Right cardiac atrium (tissue), 5 donors: Measurements from ENCODE around the gene TECPR2. TPM values are rescaled to one million over a fixed set of nuclear protein-coding genes. Genes with fewer than 3 reads are reported as not detected.

Source experiments
- ATAC-seq, 2 donors: fragments of 200-7000 bp; cut with Tn5 transposase; one replicate each; pipeline versions ENCODE4 v1.8.0 to v1.9.1; 2020; ENCODE audit warnings: moderate library complexity in 2 of 2, mild to moderate bottlenecking in 1 of 2
- DNase-seq, 3 donors: peaks; one replicate each; pipeline ENCODE4 v3.0.0-alpha.2; 2020
- H3K27ac ChIP-seq: one replicate; pipeline ENCODE4 v1.5.1; 2013; ENCODE audit warnings: mild to moderate bottlenecking, low read length, control low read depth, moderate library complexity
- H3K27me3 ChIP-seq: one replicate; pipeline ENCODE4 v1.6.1; 2013; ENCODE audit not compliant: control insufficient read depth, insufficient read depth
- H3K4me1 ChIP-seq: one replicate; pipeline ENCODE4 v1.6.1; 2013; ENCODE audit warnings: low read length; ENCODE audit not compliant: control insufficient read depth, insufficient read depth
- H3K4me3 ChIP-seq: one replicate; pipeline ENCODE4 v1.5.1; 2013; ENCODE audit warnings: low read length, control low read depth
- H3K9me3 ChIP-seq: one replicate; pipeline ENCODE4 v1.6.1; 2013; ENCODE audit warnings: low read length; ENCODE audit not compliant: control insufficient read depth
- WGBS: extraction: QIAGEN DNeasy Blood & Tissue Kit; methylation state at CpG from one replicate; pipeline ENCODE4 v1.1.7; 2013; 5-methylcytosine and 5-hydroxymethylcytosine counted together
- intact Hi-C, 4 donors: fragments of 100-400 bp; cut with DNase I; formaldehyde crosslinking; loops; one replicate each; pipeline versions ENCODE4 v1.11.0 to v1.14.0; 2022 to 2023
- polyA plus RNA-seq: library from polyadenylated mRNA; stranded (reverse); fragments of 200-250 nt; gene quantifications from one replicate; pipeline ENCODE4 v1.2.3, GENCODE V29; 2013
- total RNA-seq, 4 donors: library from RNA; stranded (reverse); fragmentation: NEBNext Ultra II Directional; extraction: Animal tissue kit (Norgen Biotek cat#: 25700); gene quantifications; one replicate each; pipeline ENCODE4 v1.2.1, GENCODE V29; 2021
- donor health status: healthy with polysubstance abuse.
- donor health status: DM: no; HTN: yes; CAD: no.
- donor health status: DM: no; HTN: no; CAD: no.
- donor health status: DM: no; HTN: yes; CAD: no; lungs with severe emphysema.
- donor health status: DM: yes; HTN: yes; CAD: no.

Gene TECPR2
- total and polyA plus RNA-seq, 5 donors, result 10.1 to 32.0 (median 23.5) TPM

DNA sequence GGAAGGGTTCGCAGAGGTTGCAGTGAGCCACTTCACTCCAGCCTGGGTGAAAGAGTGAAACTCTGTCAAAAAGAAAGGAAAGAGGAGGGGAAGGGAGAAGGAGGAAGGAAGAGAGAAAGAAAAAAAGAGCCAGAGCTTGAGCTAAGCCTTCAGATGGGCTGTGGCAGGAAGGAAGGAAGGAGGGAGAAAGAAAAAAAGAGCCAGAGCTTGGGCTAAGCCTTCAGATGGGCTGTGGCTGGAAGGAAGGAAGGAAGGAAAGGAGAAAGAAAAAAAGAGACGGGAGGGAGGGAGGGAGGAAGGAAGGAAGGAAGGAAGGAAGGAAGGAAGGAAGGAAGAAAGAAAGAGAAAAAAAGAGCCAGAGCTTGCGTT lies 160.4 kb downstream of the TECPR2 start:
- no peaks in the 10 kb centered on the region for H3K9me3 ChIP-seq
- no peak overlapping the region for H3K4me3 ChIP-seq
- no peaks in the 10 kb centered on the region for H3K4me1 ChIP-seq
- H3K27ac ChIP-seq, result no peak overlapping the region
- ATAC-seq, result no peak
- H3K27me3 ChIP-seq, result no peaks in the 10 kb centered on the region
- DNase-seq, result no peak
- intact Hi-C loops, result loop anchor here in 1 of 4 donors (10.0 kb wide), 1 partner anchor 72 kb away; the partner anchor contains the start of gene RCOR1
- 49% methylated on average over 3 of the region's 3 CpGs for WGBS

DNA sequence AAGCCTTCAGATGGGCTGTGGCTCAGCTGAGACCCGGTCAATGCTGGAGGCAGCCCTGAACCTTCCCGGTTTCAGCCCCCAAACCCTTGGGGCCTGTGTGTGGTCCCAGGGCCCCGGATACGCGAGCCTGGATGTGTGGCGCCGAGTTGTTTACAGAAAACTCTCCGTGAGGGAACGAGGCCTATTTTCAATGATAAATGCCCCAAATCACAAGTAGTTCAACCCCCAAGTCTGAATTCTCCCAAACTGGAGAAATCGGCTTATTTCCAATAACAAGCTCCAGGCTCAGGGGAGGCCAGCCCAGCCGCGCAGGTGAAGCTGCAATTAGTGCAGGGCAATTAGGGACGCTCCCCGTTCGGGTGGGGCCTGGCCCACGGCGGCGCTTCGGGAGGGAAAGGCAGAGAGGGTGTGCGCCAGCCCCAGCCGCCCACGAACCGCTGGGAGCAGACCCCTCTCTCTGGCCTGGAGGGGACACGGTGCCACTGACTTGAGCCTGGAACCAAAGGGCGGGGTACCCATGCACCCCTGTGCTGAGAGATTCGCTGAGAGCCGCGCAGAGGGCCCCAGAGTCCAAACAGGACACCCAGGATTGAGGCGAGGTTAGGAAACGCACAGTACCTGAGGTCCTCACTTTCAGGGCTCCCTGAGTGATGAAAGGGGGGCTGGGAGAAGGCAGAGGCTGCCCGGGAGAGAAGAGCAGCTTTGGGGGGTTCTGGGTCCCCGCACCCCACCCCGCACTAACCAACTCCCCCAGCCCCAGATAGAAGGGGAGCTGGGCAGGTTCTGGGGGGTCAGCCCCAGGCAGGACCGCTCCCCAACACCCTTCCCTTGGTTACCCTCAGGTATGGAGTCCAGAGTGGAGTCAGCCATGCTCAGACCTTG lies 161.1 kb downstream of the TECPR2 start:
- H3K27ac ChIP-seq, result no peak overlapping the region
- WGBS, result 53% methylated on average over 34 of the region's 34 CpGs
- ATAC-seq, result peak; percentile 1 to 3
- no peaks in the 10 kb centered on the region for H3K27me3 ChIP-seq
- H3K9me3 ChIP-seq, result no peaks in the 10 kb centered on the region
- intact Hi-C loops, result loop anchor here in 1 of 4 donors (10.0 kb wide), 1 partner anchor 71 kb away; the partner anchor contains the start of gene RCOR1
- H3K4me3 ChIP-seq, result no peak overlapping the region
- DNase-seq, result peak in 1 of 3 donors; percentile 72
- H3K4me1 ChIP-seq, result no peaks in the 10 kb centered on the region

DNA sequence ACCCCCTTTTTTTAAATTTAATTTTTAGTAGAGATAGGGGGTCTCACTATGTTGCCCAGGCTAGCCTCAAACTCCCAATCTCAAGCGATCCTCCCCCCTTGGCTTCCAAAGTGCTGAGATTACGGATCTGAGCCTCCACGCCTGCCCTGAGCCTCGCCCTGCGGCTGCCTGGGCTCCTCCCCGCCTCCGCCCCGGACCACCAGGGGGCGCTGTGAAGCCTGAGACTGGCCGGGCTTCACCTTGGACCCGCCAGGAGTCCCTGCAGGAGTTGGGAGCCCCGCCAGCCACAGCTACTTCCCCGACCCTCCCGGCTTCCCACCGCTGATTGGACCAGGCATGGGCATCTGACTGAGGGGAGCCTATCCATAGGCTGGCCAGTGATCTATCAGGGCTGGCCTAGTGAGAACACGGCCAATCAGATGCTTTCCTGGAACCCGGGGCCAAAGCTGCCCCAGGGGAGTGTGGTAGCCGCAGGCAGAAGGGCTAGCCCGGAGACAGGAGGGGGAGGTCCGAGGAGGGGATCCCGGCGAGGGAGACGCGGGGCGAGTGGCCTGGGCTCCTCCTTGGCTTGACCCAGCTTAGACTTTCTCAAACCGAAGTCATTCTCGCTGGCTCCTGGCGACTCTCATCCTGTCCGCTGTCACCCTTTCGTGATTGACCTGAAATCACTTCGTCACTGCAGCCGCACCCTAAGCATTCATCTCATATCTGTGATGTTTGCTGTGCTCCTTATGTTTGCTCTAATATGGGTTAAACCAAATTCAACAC lies 161.9 kb downstream of the TECPR2 start:
- Histone ChIP-seq H3K27me3 (no peaks in the 10 kb centered on the region), H3K4me3 (peak overlapping the region; percentile 62), H3K9me3 (no peaks in the 10 kb centered on the region), H3K4me1 (no peaks in the 10 kb centered on the region), H3K27ac (peak overlapping the region; percentile 74)
- WGBS, result under 1% methylated on average over 32 of the region's 32 CpGs
- ATAC-seq, result peak; percentile 98 to 99
- intact Hi-C loops, result loop anchor here in 1 of 4 donors (10.0 kb wide), 1 partner anchor 70 kb away; the partner anchor contains the start of gene RCOR1
- peak; percentile 100 for DNase-seq

DNA sequence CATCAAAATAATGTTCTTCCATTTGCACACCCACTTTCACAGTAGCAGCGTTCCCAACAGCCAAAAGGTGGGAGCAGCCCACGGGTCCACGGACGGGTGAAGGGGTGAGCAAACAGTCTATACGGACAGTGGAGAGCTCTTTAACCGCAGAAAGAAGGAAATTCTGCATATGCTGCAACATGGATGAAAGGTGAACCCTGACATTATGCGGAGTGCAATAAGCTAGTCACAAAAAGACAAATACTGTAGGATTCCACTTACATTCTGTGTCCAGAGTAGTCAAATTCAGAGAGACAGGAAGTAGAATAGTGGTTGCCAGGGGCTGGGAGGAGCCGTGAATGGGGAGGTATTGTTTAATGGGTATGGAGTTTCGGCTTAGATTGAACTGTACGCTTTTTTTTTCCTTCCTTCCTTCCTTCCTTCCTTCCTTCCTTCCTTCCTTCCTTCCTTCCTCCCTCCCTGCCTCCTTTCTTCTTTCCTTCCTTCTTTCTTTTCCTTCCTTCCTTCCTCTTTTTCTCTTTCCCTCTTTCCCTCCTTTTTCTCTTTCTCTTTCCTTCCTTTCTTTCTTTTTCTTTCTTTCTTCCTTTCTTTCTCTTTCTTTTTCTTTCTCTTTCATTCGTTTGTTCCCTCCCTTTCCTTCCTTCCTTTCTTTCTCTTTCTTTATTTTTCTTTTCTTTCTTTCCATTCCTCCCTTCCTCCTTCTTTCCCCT lies 162.6 kb downstream of the TECPR2 start:
- 4% methylated on average over 11 of the region's 11 CpGs for WGBS
- Histone ChIP-seq H3K4me3 (peak overlapping the region; percentile 62), H3K27ac (peak overlapping the region; percentile 74), H3K9me3 (no peaks in the 10 kb centered on the region), H3K27me3 (no peaks in the 10 kb centered on the region), H3K4me1 (no peaks in the 10 kb centered on the region)
- intact Hi-C loops, result loop anchor here in 1 of 4 donors (10.0 kb wide), 1 partner anchor 69 kb away; the partner anchor contains the start of gene RCOR1
- DNase-seq (peak in 2 of 3 donors; percentile 70 to 77), ATAC-seq (peak; percentile 52 to 53)

DNA sequence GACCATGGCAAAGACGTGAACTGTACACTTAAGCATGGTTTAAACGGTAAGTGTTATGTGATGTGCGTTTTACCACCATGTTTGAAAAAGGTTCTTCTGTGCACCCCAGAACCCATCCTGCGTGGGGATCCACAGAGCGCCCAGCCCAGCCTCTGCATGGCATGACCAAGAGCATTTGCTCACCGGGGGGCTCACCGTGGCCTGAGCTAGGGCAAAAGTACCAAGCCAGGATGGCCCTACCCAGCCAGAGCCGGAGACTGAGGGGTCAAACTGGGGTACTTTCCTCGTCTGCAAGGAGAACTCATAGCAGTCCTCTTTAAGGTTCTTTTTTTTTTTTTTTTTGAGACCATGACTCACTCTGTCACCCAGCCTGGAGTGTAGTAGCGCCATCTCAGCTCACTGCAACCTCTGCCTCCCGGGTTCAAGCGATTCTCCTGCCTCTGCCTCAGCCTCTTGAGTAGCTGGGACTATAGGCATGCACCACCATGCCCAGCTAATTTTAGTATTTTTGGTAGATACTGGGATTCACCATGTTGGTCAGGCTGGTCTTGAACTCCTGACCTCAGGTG lies 163.3 kb downstream of the TECPR2 start:
- Histone ChIP-seq H3K9me3 (no peaks in the 10 kb centered on the region), H3K4me1 (no peaks in the 10 kb centered on the region), H3K27ac (no peak overlapping the region), H3K4me3 (no peak overlapping the region), H3K27me3 (no peaks in the 10 kb centered on the region)
- ATAC-seq (no peak), DNase-seq (no peak)
- intact Hi-C loops, result loop anchor here in 1 of 4 donors (10.0 kb wide), 1 partner anchor 69 kb away; the partner anchor contains the start of gene RCOR1
- 83% methylated on average over 12 of the region's 12 CpGs for WGBS

DNA sequence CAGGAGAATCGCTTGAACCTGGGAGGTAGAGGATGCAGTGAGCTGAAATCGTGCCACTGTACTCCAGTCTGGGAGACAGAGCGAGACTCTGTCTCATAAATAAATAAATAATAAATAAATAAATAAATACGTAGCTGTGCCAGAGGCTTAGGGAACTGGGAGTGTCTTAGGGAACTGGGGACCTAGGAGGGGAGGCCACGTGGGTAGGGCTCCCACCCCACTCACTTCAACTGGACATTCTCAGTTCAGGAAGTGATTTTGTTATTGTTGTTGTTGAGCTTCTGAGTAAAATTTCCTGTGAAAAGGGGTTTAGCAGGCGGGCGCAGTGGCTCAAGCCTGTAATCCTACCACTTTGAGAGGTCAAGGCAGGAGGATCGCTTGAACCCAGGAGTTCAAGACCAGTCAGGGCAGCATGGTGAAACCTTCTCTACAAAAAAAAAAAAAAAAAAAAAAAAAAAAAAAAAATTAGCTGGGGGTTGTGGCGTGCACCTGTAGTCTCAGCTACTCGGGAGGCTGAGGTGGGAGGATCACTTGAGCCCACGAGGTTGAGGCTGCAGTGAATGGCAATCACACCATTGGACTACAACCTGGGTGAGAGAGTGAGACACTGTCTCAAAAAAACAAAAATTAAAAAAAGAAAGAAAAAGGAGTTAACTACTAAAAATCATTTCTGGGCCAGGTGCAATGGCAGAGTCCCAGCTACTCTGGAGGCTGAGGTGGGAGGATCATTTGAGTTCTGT lies 165.9 kb downstream of the TECPR2 start:
- DNase-seq (no peak), ATAC-seq (no peak)
- 78% methylated on average over 11 of the region's 11 CpGs for WGBS
- Histone ChIP-seq H3K4me1 (no peaks in the 10 kb centered on the region), H3K27me3 (no peaks in the 10 kb centered on the region), H3K4me3 (no peak overlapping the region), H3K27ac (no peak overlapping the region), H3K9me3 (no peaks in the 10 kb centered on the region)
- intact Hi-C loops, result loop anchor here in 1 of 4 donors (10.0 kb wide), 1 partner anchor 66 kb away; the partner anchor contains the start of gene RCOR1

DNA sequence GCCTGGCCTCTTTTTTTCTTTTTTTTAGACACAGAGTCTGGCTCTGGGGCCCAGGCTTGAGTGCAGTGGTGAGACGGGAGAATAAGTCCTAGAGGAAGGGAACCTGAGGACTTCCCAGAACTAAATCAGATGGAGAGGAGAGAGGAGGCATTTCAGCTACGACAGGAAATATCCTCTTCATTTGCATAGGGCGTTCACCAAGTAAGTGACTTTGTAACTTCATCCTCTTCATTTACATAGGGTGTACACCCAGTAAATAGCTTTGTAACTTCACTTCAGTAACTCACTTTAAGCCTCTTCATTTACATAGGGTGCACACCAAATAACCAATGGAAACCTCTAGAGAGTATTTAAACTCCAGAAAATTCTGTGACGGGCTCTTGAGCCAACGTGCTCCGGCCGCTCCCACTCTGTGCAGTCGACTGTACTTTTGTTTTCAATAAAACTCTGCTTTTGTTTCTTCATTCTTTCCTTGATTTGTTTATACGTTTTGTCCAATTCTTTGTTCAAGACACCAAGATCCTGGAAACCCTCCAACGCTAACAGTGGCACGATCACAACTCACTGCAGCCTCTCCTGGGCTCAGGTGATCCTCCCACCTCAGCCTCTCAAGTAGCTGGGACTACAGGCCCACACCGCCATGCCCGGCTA lies 168.2 kb downstream of the TECPR2 start:
- intact Hi-C loops, result no loop called here
- Histone ChIP-seq H3K9me3 (no peaks in the 10 kb centered on the region), H3K4me1 (no peaks in the 10 kb centered on the region), H3K27me3 (no peaks in the 10 kb centered on the region), H3K27ac (no peak overlapping the region), H3K4me3 (no peak overlapping the region)
- ATAC-seq, result no peak
- no peak for DNase-seq
- 69% methylated on average over 13 of the region's 13 CpGs for WGBS

DNA sequence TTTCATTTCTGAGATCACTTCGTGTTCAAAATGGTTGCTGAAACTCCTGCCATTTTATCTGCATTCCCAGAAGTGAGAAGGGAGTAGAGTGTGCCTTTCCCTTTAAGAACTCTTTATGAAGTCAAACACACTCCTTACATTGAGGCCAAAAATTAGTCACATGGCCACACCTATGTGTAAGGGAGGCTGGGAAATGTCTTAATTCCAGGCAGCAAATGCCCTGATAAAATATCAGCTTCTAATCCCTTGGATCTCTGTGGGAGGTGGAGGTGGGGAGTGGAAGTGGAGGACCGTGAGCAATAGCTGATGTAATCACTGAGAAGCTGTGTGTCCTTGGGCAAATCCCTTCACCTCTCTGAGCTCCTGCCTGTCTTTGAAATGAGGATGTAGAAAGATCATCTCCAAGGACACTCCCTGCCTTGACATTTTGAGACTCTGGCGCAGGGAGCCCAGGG lies 169.5 kb downstream of the TECPR2 start:
- DNase-seq, result no peak
- H3K9me3 ChIP-seq, result no peaks in the 10 kb centered on the region
- no peaks in the 10 kb centered on the region for H3K27me3 ChIP-seq
- WGBS, result 82% methylated on average over 3 of the region's 3 CpGs
- intact Hi-C loops, result no loop called here
- no peaks in the 10 kb centered on the region for H3K4me1 ChIP-seq
- no peak overlapping the region for H3K4me3 ChIP-seq
- no peak for ATAC-seq
- H3K27ac ChIP-seq, result no peak overlapping the region

DNA sequence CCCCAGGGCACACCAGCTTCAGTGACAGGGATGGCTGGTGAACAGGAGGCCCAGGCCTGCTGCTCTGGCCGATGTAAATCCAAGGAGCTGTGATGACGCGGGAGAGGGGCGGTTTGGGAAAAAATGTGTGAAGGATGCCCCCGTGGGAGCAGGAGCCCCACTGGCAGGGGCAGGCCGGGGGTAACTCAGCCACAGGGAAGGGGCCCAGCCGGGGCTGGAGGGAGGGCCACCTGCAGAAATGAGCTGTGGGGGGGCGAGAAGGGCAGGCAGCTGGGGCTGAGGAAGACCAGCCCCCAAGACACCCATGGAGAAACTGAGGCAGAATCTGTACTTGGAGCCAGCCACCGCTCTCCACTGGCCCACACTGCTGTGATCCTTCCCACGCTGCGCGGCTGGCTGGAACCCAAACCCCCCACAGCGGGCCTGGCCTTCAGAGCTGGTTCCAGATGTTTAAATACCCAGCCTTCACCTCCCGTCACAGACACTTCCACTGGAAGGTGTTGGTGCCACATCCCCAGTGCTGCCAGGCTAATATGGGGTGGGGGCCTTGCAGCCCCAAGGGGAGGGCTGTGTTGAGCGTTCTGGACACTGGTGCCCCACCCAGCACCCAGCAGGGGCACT lies 175.3 kb downstream of the TECPR2 start:
- ATAC-seq (no peak), DNase-seq (no peak)
- Histone ChIP-seq H3K27ac (no peak overlapping the region), H3K27me3 (no peaks in the 10 kb centered on the region), H3K4me3 (no peak overlapping the region), H3K4me1 (no peaks in the 10 kb centered on the region), H3K9me3 (no peaks in the 10 kb centered on the region)
- intact Hi-C loops, result no loop called here
- 72% methylated on average over 15 of the region's 15 CpGs for WGBS
